HepG2 (cell line): ENCODE results near the gene CLEC2B. TPM values are rescaled to one million over a fixed set of nuclear protein-coding genes. Genes with fewer than 3 reads are reported as not detected.
A peak's percentile ranks its signal among the peaks of the same experiment; 100 is the strongest.

Source experiments
- ATAC-seq: fragments of 200-7000 bp; cut with Tn5 transposase; 3 replicates; pipeline ENCODE4 v1.9.1; 2020; ENCODE audit warnings: mild to moderate bottlenecking, moderate library complexity
- BruUV-seq: library from RNA; stranded (reverse); fragments of 400-500 nt; replicated peaks from 2 replicates; lab custom pipeline; 2021; lab: Mats Ljungman, UMichigan
- CTCF ChIA-PET: fragments of 300-600 bp; formaldehyde crosslinking; extraction: SDS; loops from one replicate; lab custom pipeline; 2021; ENCODE audit warnings: low total read pairs, inconsistent platforms, low intra/inter-chr PET ratio; lab: Yijun Ruan, JAX
- POLR2A ChIA-PET: fragments of 350-600 bp; sonication (Branson Sonifier 250); formaldehyde crosslinking; loops from one replicate; lab custom pipeline; 2020; ENCODE audit warnings: antibody characterized with exemption, inconsistent platforms; lab: Yijun Ruan, JAX
- DNase-seq: peaks from one replicate; pipeline ENCODE4 v3.0.0-alpha.2; 2015; ENCODE audit warnings: low spot score
- FAIRE-seq: peaks from 3 replicates; lab custom pipeline; 2011; peaks lifted over from hg19 to GRCh38; lab: Jason Lieb, UNC
- H2AFZ ChIP-seq: one replicate; pipeline ENCODE4 v1.6.1; 2011; ENCODE audit warnings: low read length, inconsistent platforms
- H3K27ac ChIP-seq: fragments of 300-600 bp; 3 replicates; pipeline ENCODE4 v1.8.0; 2011; ENCODE audit warnings: mixed run types, mild to moderate bottlenecking, mixed read lengths, low read length, inconsistent platforms; ENCODE audit not compliant: insufficient read depth; ENCODE audit errors: extremely low read length
- H3K27me3 ChIP-seq, 2 experiments: fragments of 200-600 bp in 1 of 2; 2 replicates in 1 of 2; 3 replicates in 1 of 2; pipeline versions ENCODE4 v1.6.0 to v1.8.0; 2011; ENCODE audit warnings: low read length in 2 of 2, mild to moderate bottlenecking in 2 of 2, moderate library complexity in 2 of 2, inconsistent platforms in 1 of 2; ENCODE audit not compliant: insufficient read depth in 2 of 2, control insufficient read depth in 1 of 2
- H3K36me3 ChIP-seq, 2 experiments: fragments of 200-600 bp in 1 of 2; replicated peaks in 1 of 2; 2 replicates in 1 of 2; 3 replicates in 1 of 2; pipeline versions ENCODE4 v1.5.1 to v1.8.0; 2011; ENCODE audit warnings: low read length in 2 of 2, inconsistent platforms in 1 of 2; ENCODE audit not compliant: insufficient read depth in 2 of 2, control insufficient read depth in 1 of 2
- H3K4me1 ChIP-seq: 2 replicates; pipeline ENCODE4 v1.5.1; 2012; ENCODE audit warnings: low read length, inconsistent platforms; ENCODE audit not compliant: insufficient read depth
- H3K4me2 ChIP-seq: 2 replicates; pipeline ENCODE4 v1.6.0; 2011; ENCODE audit warnings: low read depth, low read length, inconsistent platforms
- H3K4me3 ChIP-seq, 3 experiments: fragments of 200-600 bp in 1 of 3; sonication (generic), shearing (Covaris generic) in 1 of 3; replicated peaks in 1 of 3; 2 replicates each; pipeline ENCODE4 v1.5.1; 2011 to 2016; ENCODE audit warnings: low read length in 3 of 3, inconsistent platforms in 2 of 3, low read depth in 2 of 3, mild to moderate bottlenecking in 2 of 3, control low read depth in 1 of 3, mixed read lengths in 1 of 3; ENCODE audit not compliant: insufficient read depth in 1 of 3
- H3K79me2 ChIP-seq: one replicate; pipeline ENCODE4 v1.6.1; 2011; ENCODE audit warnings: low read length, inconsistent platforms; ENCODE audit not compliant: insufficient read depth
- H3K9ac ChIP-seq: 2 replicates; pipeline ENCODE4 v1.6.0; 2011; ENCODE audit warnings: mild to moderate bottlenecking, low read depth, low read length, inconsistent platforms; ENCODE audit not compliant: insufficient read depth
- H3K9me3 ChIP-seq: 2 replicates; pipeline ENCODE4 v1.5.1; 2012; ENCODE audit warnings: mild to moderate bottlenecking, low read length
- H4K20me1 ChIP-seq: 2 replicates; pipeline ENCODE4 v1.6.0; 2011; ENCODE audit warnings: inconsistent platforms, mild to moderate bottlenecking, low read length, moderate library complexity; ENCODE audit not compliant: insufficient read depth
- CEBPB ChIP-seq: IDR thresholded peaks from 2 replicates; pipeline ENCODE4 v1.6.1; 2011; ENCODE audit warnings: low read depth, low read length, improper control_type of control experiment, borderline replicate concordance
- NFKB2 ChIP-seq: sonication (generic); formaldehyde crosslinking; IDR thresholded peaks from 2 replicates; pipeline ENCODE4 v1.4.0; 2020; ENCODE audit warnings: missing genetic modification reagents, borderline replicate concordance
- RARG ChIP-seq: sonication (generic); formaldehyde crosslinking; IDR thresholded peaks from 2 replicates; pipeline ENCODE4 v1.4.0; 2020; ENCODE audit warnings: low read depth, mild to moderate bottlenecking, missing genetic modification reagents
- ZSCAN30 ChIP-seq: sonication (generic); formaldehyde crosslinking; IDR thresholded peaks from 2 replicates; pipeline ENCODE4 v1.5.0; 2020; ENCODE audit warnings: mild to moderate bottlenecking, missing genetic modification reagents
- WGBS: methylation state at CpG from one replicate; pipeline ENCODE4 v1.1.6; 2017; ENCODE audit warnings: low lambda C conversion rate; 5-methylcytosine and 5-hydroxymethylcytosine counted together
- in situ Hi-C: cut with HindIII; loops from 2 replicates; pipeline ENCODE4 v1.10.0; 2017; ENCODE audit warnings: low pct_unique_long_range_greater_than_20kb; ENCODE audit not compliant: extremely low pct_ligation_motif_present
- intact Hi-C: fragments of 100-400 bp; cut with micrococcal nuclease; formaldehyde crosslinking; loops from one replicate; pipeline ENCODE4 v1.10.0; 2022; ENCODE audit not compliant: unreplicated experiment
- polyA plus RNA-seq, 8 experiments: library from polyadenylated mRNA; depleted of rRNA in 3 of 8; stranded (reverse) in 7 of 8; unstranded in 1 of 8; fragments of >200 nt; fragmentation: Illumina TruSeq in 4 of 8; extraction: Trizol in 4 of 8; gene quantifications; 2 replicates each; pipeline versions ENCODE4 v1.2.1 to v1.2.3, GENCODE V29; 2011 to 2016; ENCODE audit warnings: low read depth in 4 of 8, missing spikeins in 1 of 8, mixed read lengths in 1 of 8; ENCODE audit not compliant: insufficient read depth in 1 of 8
- total RNA-seq, 5 experiments: library from RNA; depleted of rRNA; stranded (reverse); fragments of >200 nt; fragmentation: Illumina TruSeq; extraction: Trizol; gene quantifications; 2 replicates each; pipeline ENCODE4 v1.2.3, GENCODE V29; 2016; ENCODE audit warnings: low read depth in 1 of 5
- TF ChIP-seq, protein P1 (sequence below): sonication (generic); formaldehyde crosslinking; IDR thresholded peaks from 2 replicates; pipeline ENCODE4 v1.4.0; 2020; ENCODE audit warnings: missing genetic modification reagents, borderline replicate concordance

The CLEC2B gene
- total and polyA plus RNA-seq, 2 of the 13 experiments (the other 11 are each of a cell fraction or from before 2014, with no cell fraction given): not detected

DNA sequence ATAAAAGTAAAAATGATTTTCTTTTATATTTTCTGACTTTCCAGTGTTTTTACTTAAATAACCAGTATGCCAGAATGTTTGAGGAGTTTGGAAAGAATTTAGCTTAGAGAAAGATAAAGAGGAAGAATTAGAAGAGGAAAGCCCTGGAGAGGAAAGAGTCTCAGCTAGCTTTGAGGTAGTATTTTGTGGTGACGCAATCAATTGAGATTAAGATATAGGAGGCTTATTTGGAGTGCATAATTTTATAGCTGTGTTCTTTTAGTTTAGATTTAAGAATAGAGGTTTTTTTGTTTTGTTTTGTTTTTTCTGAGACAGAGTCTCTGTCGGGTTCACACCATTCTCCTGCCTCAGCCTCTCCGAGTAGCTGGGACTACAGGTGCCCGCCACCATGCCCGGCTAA lies 18.1 kb downstream of the CLEC2B start:
- no TSS peak for BruUV-seq
- intact Hi-C loops (no loop called here), in situ Hi-C loops (no loop called here)
- Histone ChIP-seq H3K9me3 (no peaks in the 10 kb centered on the region), H3K27me3 (0 out of 5 replicates have a peak, but pooled peaks cover 0 to under 1% of the 10 kb centered on the region in 2 experiments), H4K20me1 (no peaks in the 10 kb centered on the region), H3K79me2 (no peaks in the 10 kb centered on the region), H2AFZ (no peak overlapping the region), H3K27ac (no peak overlapping the region), H3K4me1 (no peaks in the 10 kb centered on the region), H3K4me3 (no peak overlapping the region), H3K36me3 (no peaks in the 10 kb centered on the region), H3K4me2 (no peak overlapping the region), H3K9ac (no peak overlapping the region)
- TF ChIP-seq, protein P1, sequence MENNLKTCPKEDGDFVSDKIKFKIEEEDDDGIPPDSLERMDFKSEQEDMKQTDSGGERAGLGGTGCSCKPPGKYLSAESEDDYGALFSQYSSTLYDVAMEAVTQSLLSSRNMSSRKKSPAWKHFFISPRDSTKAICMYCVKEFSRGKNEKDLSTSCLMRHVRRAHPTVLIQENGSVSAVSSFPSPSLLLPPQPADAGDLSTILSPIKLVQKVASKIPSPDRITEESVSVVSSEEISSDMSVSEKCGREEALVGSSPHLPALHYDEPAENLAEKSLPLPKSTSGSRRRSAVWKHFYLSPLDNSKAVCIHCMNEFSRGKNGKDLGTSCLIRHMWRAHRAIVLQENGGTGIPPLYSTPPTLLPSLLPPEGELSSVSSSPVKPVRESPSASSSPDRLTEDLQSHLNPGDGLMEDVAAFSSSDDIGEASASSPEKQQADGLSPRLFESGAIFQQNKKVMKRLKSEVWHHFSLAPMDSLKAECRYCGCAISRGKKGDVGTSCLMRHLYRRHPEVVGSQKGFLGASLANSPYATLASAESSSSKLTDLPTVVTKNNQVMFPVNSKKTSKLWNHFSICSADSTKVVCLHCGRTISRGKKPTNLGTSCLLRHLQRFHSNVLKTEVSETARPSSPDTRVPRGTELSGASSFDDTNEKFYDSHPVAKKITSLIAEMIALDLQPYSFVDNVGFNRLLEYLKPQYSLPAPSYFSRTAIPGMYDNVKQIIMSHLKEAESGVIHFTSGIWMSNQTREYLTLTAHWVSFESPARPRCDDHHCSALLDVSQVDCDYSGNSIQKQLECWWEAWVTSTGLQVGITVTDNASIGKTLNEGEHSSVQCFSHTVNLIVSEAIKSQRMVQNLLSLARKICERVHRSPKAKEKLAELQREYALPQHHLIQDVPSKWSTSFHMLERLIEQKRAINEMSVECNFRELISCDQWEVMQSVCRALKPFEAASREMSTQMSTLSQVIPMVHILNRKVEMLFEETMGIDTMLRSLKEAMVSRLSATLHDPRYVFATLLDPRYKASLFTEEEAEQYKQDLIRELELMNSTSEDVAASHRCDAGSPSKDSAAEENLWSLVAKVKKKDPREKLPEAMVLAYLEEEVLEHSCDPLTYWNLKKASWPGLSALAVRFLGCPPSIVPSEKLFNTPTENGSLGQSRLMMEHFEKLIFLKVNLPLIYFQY (CRISPR knock-in tag): no peak
- no peak for TF ChIP-seq ZSCAN30
- no peak for TF ChIP-seq NFKB2 (CRISPR knock-in tag)
- peak; percentile 61 for TF ChIP-seq CEBPB
- TF ChIP-seq RARG: no peak
- FAIRE-seq: no peak
- ATAC-seq: no peak
- ChIA-PET POLR2A (no interaction called here), CTCF (no interaction called here)
- 73% methylated on average over 5 of the region's 5 CpGs for WGBS
- DNase-seq: no peak
